Right lobe of liver (tissue), 6 donors: ENCODE data around the gene ITGA7. TPM values are rescaled to one million over a fixed set of nuclear protein-coding genes. Genes with fewer than 3 reads are reported as not detected.

Experiments used
- ATAC-seq, 4 donors: fragments of 200-7000 bp; cut with Tn5 transposase; one replicate each; pipeline ENCODE4 v1.9.1; 2020; ENCODE audit warnings: mild to moderate bottlenecking in 4 of 4, moderate library complexity in 4 of 4
- DNase-seq, 3 donors: peaks; one replicate each; pipeline ENCODE4 v3.0.0-alpha.2; 2020
- H3K27ac ChIP-seq, 3 donors: fragments of 200-600 bp; one replicate each; pipeline ENCODE4 v1.8.0; 2022
- H3K27me3 ChIP-seq, 2 donors: fragments of 200-600 bp; one replicate each; pipeline ENCODE4 v1.8.0; 2022
- H3K36me3 ChIP-seq, 4 donors: fragments of 200-600 bp; sonication (generic) in 1 of 4; one replicate each; pipeline versions ENCODE4 v1.5.1 to v1.8.0; 2017 to 2022; ENCODE audit warnings: control low read depth in 1 of 4
- H3K4me1 ChIP-seq, 4 donors: fragments of 200-600 bp; sonication (generic) in 1 of 4; one replicate each; pipeline versions ENCODE4 v1.5.1 to v1.8.0; 2017 to 2022; ENCODE audit warnings: control low read depth in 1 of 4
- H3K4me3 ChIP-seq, 3 donors: fragments of 200-600 bp; one replicate each; pipeline ENCODE4 v1.8.0; 2022
- H3K9me3 ChIP-seq, 4 donors: fragments of 200-600 bp; sonication (generic) in 1 of 4; one replicate each; pipeline versions ENCODE4 v1.5.1 to v1.8.0; 2017 to 2022; ENCODE audit warnings: control low read depth in 1 of 4
- CTCF ChIP-seq, 4 donors: fragments of 200-600 bp in 3 of 4; fragments of 450-650 bp in 1 of 4; IDR thresholded peaks; one replicate each; pipeline versions ENCODE4 v1.5.1 to v1.8.0; 2016 to 2022; ENCODE audit warnings: antibody characterized with exemption in 4 of 4, mild to moderate bottlenecking in 2 of 4
- POLR2A ChIP-seq: fragments of 450-650 bp; IDR thresholded peaks from one replicate; pipeline ENCODE4 v1.6.1; 2017; ENCODE audit warnings: antibody characterized with exemption, mild to moderate bottlenecking
- WGBS: methylation state at CpG from one replicate; pipeline ENCODE4 v1.1.6; 2018; ENCODE audit warnings: low coverage, low lambda C conversion rate; ENCODE audit not compliant: insufficient coverage; ENCODE audit errors: missing lambda C conversion rate; 5-methylcytosine and 5-hydroxymethylcytosine counted together
- intact Hi-C, 2 donors: fragments of 100-400 bp; cut with DNase I; formaldehyde crosslinking; loops; one replicate each; pipeline versions ENCODE4 v1.11.2 to v1.14.1; 2022
- total RNA-seq, 6 experiments: library from RNA; depleted of rRNA in 2 of 6; stranded (reverse); fragments of >200 nt in 2 of 6; fragmentation: NEBNext Ultra II Directional in 3 of 6; extraction: Animal tissue kit (Norgen Biotek cat#: 25700) in 3 of 6; gene quantifications; one replicate each; pipeline versions ENCODE4 v1.1.0 to v1.2.4, GENCODE V29; 2016 to 2023
- donor health status: DM: no; HTN: yes; CAD: no.
- donor health status: DM: no; HTN: no; CAD: no.
- donor health status: DM: no; HTN: no; CAD: no.
- donor health status: DM: no; HTN: yes; CAD: no.
- donor health status: DM: no; HTN: yes; CAD: no.

Gene ITGA7
- total RNA-seq, 6 experiments from 2014 or later = 3.1 to 20.1 (median 8.3) TPM

- ATAC-seq (no peak), DNase-seq (peak in 1 of 3 donors; percentile 29)
- intact Hi-C loops = no loop called here
- Histone ChIP-seq H3K36me3 (no peaks in the 10 kb centered on the region), H3K4me3 (no peak overlapping the region), H3K27ac (no peak overlapping the region), H3K9me3 (no peaks in the 10 kb centered on the region), H3K4me1 (peaks cover 0 to 4% (median 0%) of the 10 kb centered on the region in 4 donors), H3K27me3 (no peaks in the 10 kb centered on the region)
- TF ChIP-seq POLR2A (no peak), CTCF (IDR thresholded peaks at IDR 0.05) (no peak)
- 92% methylated on average over 2 of the region's 7 CpGs for WGBS
Measured at GRCh38 chr12:55694188-55694515, 13.6 kb downstream of the ITGA7 start.

- DNase-seq = no peak
- H3K36me3 ChIP-seq = no peaks in the 10 kb centered on the region
- intact Hi-C loops = no loop called here
- no peak overlapping the region for H3K4me3 ChIP-seq
- no peaks in the 10 kb centered on the region for H3K9me3 ChIP-seq
- ATAC-seq = no peak
- 100% methylated on average over 1 of the region's 7 CpGs for WGBS
- no peak overlapping the region for H3K27ac ChIP-seq
- H3K4me1 ChIP-seq = peaks cover 0 to 7% (median 0%) of the 10 kb centered on the region in 4 donors
- TF ChIP-seq POLR2A = no peak
- TF ChIP-seq CTCF (IDR thresholded peaks at IDR 0.05) = no peak
- no peaks in the 10 kb centered on the region for H3K27me3 ChIP-seq
Measured at GRCh38 chr12:55693323-55694187, 14.1 kb downstream of the ITGA7 start.

- peak in 1 of 3 donors; percentile 28 for DNase-seq
- Histone ChIP-seq H3K27ac (no peak overlapping the region), H3K9me3 (no peaks in the 10 kb centered on the region), H3K27me3 (no peaks in the 10 kb centered on the region), H3K36me3 (peaks cover 0 to under 1% (median 0%) of the 10 kb centered on the region in 4 donors), H3K4me3 (no peak overlapping the region), H3K4me1 (peaks cover 0 to 7% (median 0%) of the 10 kb centered on the region in 4 donors)
- intact Hi-C loops = no loop called here
- TF ChIP-seq CTCF (IDR thresholded peaks at IDR 0.05) (no peak), POLR2A (no peak)
- 100% methylated on average over 2 of the region's 12 CpGs for WGBS
- no peak for ATAC-seq
Measured at GRCh38 chr12:55692631-55693322, 14.9 kb downstream of the ITGA7 start.

- no peak overlapping the region for H3K4me3 ChIP-seq
- peaks cover 0 to 7% (median 0%) of the 10 kb centered on the region in 4 donors for H3K4me1 ChIP-seq
- intact Hi-C loops = no loop called here
- peaks cover 0 to 13% (median 0%) of the 10 kb centered on the region in 4 donors for H3K36me3 ChIP-seq
- no peaks in the 10 kb centered on the region for H3K27me3 ChIP-seq
- H3K9me3 ChIP-seq = no peaks in the 10 kb centered on the region
- ATAC-seq (peak in 1 of 4 donors; percentile 14), DNase-seq (peak in 1 of 3 donors; percentile 43)
- no peak overlapping the region for H3K27ac ChIP-seq
- 65% methylated on average over 5 of the region's 16 CpGs for WGBS
- TF ChIP-seq POLR2A (no peak), CTCF (IDR thresholded peaks at IDR 0.05) (no peak)
Measured at GRCh38 chr12:55688716-55689655, 18.7 kb downstream of the ITGA7 start.
